Renal cortex interstitium (tissue), 11 donors: Measurements from ENCODE around the gene SAMD8. TPM values are rescaled to one million over a fixed set of nuclear protein-coding genes. Genes with fewer than 3 reads are reported as not detected.

ENCODE experiments used
- DNase-seq, 11 donors: peaks; one replicate each; pipeline ENCODE4 v3.0.0-alpha.2; 2013; ENCODE audit warnings: low read depth in 9 of 11, low spot score in 4 of 11; ENCODE audit errors: extremely low read depth in 1 of 11
- polyA plus RNA-seq, 3 donors: library from polyadenylated mRNA; unstranded; fragments of 120-200 nt; gene quantifications; one replicate each; pipeline ENCODE4 v1.2.1, GENCODE V29; 2013; ENCODE audit not compliant: insufficient read length in 3 of 3

SAMD8 gene
- polyA plus RNA-seq, 3 donors, result 12.0 to 15.3 (median 14.5) TPM

DNA sequence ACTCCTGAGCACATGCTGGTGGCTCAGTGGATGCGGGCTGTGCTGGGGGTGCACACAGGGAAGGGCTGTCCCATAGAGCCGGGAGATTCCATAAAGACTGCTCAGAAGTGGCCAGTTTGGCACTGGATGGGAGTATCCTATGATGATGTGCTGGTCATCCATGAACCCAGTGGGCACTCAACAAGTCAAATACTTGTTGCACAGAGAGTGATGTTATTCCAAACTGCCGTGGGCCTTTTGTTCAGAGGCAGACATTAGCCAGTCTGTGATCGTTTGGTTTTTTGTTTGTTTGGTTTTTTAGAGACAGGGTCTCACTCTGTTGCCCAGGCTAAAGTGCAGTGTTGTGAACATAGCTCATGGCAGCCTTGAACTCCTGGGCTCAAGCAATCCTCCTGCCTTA lies 30.9 kb upstream of the SAMD8 start:
- no peak for DNase-seq

- DNase-seq, result no peak
Measured at GRCh38 chr10:75081379-75081778, 30.1 kb upstream of the SAMD8 start.

- no peak for DNase-seq
Measured at GRCh38 chr10:75083972-75084833, 27.3 kb upstream of the SAMD8 start.

GRCh38 chr10:75084834-75085384 lies 26.5 kb upstream of the SAMD8 start:
- DNase-seq, result no peak

DNA sequence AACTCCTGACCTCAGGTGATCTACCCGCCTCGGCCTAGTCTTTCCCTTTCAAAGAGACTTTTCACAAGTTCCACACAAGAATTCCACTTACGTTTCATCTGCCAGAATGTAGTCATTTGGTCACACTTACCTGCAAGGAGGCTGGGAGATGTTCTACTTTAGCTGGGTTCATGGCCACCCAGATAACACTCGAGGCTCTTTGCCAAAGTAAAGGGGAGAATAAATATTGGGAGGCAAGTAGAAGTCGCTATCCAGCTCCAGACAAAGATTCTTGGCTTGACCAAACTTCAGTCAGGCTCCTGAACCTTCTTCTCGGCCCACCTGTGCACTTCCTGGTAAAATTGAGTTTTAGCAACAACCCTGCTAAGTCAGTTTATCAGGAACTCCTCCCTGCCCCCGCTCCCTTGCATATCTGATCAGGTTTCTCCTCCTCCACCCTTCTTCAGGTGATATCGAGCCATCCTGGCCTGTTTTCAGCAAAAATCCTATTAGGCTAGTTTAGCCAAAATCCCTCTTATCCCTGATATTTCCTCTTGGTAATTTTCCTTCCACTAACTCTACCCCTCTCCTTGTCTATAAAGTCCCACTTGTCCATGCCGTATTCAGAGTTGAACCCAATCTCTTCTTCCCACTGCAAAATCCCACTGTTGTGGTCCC lies 25.1 kb upstream of the SAMD8 start:
- DNase-seq, result no peak

GRCh38 chr10:75088640-75089039 lies 22.8 kb upstream of the SAMD8 start:
- DNase-seq, result no peak

DNA sequence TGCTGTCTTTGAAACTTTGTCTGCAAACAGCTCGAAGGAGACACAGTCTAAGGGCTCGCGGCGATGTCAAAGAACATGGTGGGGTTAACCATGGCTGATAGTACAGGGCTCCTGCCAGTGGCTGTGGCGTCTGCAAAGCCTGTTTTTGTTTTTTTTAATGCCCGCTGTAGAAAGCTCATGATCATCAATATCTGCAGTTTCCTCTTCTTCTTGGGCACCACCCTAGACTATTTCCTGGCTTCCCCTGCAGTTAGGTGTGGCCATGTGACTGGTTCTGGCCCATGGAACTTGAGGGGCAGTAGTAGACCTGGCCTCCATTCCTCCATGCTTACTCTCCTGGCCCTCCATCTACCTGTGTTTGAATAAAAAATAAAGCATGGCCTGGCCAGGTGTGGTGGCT lies 21.8 kb upstream of the SAMD8 start:
- no peak for DNase-seq

GRCh38 chr10:75091146-75091545 lies 20.3 kb upstream of the SAMD8 start:
- no peak for DNase-seq

GRCh38 chr10:75094465-75094864 lies 17.0 kb upstream of the SAMD8 start:
- DNase-seq, result no peak

GRCh38 chr10:75095631-75096030 lies 15.8 kb upstream of the SAMD8 start:
- DNase-seq, result no peak

DNA sequence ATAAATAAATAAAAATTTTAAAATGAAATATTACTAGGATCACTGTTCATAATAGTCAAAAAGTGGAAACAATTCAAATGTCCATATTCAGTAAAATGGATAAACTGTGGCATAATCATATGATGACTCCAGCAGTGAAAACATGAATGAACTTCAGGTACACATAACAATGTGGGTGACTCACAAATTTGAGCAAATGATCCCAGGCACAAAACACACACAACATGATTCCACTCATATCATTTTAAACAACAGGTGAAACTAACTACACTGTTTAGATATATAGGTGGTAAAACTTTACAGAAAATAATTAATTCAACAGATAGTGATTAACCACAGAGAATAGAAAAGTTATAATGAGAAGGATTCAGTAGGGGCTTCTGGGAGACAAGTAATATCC lies 14.7 kb upstream of the SAMD8 start:
- DNase-seq, result no peak

- no peak for DNase-seq
Measured at GRCh38 chr10:75097666-75098285, 13.7 kb upstream of the SAMD8 start.

GRCh38 chr10:75098902-75099673 lies 12.4 kb upstream of the SAMD8 start:
- DNase-seq, result no peak

GRCh38 chr10:75099952-75100763 lies 11.3 kb upstream of the SAMD8 start:
- peak in 9 of 11 donors; percentile 32 to 70 (median 60) for DNase-seq

- no peak for DNase-seq
Measured at GRCh38 chr10:75100764-75101291, 10.6 kb upstream of the SAMD8 start.

DNA sequence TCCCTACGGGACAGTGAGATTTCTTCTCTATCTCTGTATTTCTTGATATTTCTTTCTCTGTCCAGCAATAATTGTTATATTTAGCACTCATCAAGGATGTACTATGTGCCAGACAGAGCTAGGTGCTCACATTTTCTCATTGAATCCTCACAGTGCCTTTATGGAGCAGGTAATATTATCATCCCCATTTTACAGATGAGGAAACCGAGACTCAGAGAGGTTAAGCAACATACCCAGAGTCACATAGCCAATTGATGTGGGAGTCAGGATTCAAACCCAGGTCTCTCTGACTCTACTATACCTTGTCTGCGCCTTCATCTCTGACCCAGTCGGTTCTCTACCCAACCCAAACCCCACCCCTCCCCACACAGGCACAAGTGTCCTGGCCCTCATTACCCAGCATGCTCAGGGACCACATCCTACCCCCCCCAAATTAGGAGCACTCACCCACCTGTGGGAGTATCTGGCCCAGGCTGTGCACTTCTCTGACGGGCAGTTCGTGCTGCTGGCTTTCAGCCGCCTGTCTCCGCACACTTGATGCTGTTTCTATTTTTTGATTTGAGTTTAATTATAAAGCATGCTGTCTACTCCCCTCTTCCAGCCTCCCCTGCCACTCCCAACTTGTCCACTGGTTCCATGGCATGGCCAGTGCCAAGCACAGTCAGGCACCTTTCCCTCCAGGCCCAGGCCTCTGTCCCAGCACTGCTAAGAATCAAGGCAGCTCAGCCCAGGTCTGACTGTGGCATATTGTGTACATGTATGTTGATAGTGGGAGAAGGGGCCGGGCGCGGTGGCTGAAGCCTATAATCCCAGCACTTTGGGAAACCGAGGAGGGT lies 9.8 kb upstream of the SAMD8 start:
- DNase-seq, result no peak
